ENCODE data around the gene ILDR2.

Gene ILDR2

DNA sequence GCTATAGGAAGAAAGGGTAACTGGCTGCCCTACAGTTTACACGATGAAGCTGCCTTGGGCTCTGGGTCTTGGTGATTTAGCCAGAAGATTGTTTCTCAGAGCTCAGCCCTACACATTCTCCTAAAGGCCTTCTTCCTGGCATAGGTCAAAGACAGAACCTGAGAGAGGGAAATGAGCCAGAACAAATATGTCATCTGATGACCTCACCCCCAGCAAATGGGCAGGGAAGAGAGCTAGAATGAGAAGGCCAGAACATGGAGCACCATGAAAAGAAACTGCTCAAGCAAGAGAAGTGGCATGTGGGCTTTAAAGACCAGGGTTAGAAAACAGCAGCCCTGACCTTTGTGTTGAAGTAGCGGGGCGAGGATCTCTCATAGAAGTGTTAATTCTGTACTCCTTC, 5.5 kb upstream of the ILDR2 start:
- H3K4me1 Mint-ChIP-seq (ENCODE audit: low read depth) = peaks cover 7% of the 10 kb centered on the region
- no peaks in the 10 kb centered on the region for H3K36me3 Mint-ChIP-seq (ENCODE audit: low read depth)
- H3K4me3 Mint-ChIP-seq = no peak overlapping the region
- peaks cover 32% of the 10 kb centered on the region for H3K27me3 Mint-ChIP-seq (ENCODE audit: low read depth)
- H3K27ac Mint-ChIP-seq = no peak overlapping the region
- no peaks in the 10 kb centered on the region for H3K9me3 Mint-ChIP-seq

DNA sequence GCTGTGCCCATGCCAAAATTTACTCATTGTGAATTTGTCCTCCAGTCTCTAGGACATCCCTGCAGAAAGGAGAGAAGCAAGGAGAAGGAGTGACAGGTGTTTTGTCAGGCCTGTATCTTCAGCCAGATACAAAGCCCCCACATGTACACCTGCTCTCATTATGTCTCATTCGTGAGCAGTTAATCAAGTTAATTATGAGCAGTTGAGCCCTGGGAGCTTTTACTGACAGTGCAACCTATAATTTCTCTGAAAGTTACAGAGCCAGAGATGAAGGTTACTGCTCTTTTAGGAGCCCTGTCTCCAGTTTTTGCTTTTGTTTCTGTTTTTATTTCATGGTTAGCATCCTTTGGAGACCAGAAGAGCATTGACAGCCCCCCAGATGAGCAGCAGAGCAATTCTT, 5.0 kb upstream of the ILDR2 start:
- Mint-ChIP-seq H3K27ac (no peak overlapping the region), H3K36me3 (ENCODE audit: low read depth) (no peaks in the 10 kb centered on the region)

DNA sequence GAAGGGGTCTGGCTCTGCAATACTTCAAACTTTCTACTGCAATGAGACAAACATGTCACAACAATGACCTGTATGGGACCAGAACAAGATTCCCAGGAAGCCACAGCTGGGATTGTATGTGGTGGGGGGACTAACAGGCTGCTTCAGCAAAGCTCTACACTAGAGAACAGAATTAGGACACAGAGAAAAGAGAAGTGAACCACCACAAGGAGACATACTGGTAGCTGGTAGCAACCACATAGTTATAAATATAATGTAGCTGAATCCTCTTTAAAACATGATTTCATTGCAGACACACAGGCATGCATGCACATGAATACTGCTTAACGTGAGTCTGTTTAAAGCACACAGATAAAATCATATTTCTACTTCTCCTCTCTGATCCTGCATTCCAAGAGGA, 3.5 kb upstream of the ILDR2 start:
- Mint-ChIP-seq H3K9me3 (no peaks in the 10 kb centered on the region), H3K4me3 (no peak overlapping the region), H3K36me3 (ENCODE audit: low read depth) (no peaks in the 10 kb centered on the region)

More for the DNA sequence above, 5.0 kb upstream of the ILDR2 start:
- Mint-ChIP-seq H3K9me3 (no peaks in the 10 kb centered on the region), H3K4me3 (no peak overlapping the region), H3K4me1 (ENCODE audit: low read depth) (peaks cover 7% of the 10 kb centered on the region), H3K27me3 (ENCODE audit: low read depth) (peaks cover 29% of the 10 kb centered on the region)

DNA sequence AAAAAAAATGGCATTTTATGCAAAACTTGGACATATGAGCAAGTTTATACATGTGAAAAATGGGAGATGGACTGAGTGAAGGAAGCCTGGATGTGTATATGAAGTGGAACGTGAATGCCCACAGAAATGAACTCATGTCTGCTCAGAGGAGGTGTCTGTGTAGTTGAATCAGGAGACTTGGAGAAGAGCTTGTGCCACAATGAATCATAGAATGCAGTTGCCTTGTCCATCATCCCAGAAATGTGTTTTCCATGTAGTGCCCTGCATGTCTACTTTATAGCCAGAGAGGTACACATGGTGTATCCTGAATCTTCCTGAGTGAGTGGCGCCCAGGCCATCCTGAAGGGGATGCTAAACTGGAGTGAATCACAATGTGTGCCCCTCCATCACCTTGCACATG, 2.6 kb upstream of the ILDR2 start:
- no peak overlapping the region for H3K27ac Mint-ChIP-seq
- H3K4me1 Mint-ChIP-seq (ENCODE audit: low read depth) = peaks cover 19% of the 10 kb centered on the region
- H3K27me3 Mint-ChIP-seq (ENCODE audit: low read depth) = peaks cover 30% of the 10 kb centered on the region
- H3K36me3 Mint-ChIP-seq (ENCODE audit: low read depth) = no peaks in the 10 kb centered on the region
- H3K4me3 Mint-ChIP-seq = no peak overlapping the region
- H3K9me3 Mint-ChIP-seq = no peaks in the 10 kb centered on the region

More for the DNA sequence above, 3.5 kb upstream of the ILDR2 start:
- Mint-ChIP-seq H3K27me3 (ENCODE audit: low read depth) (peaks cover 30% of the 10 kb centered on the region), H3K4me1 (ENCODE audit: low read depth) (peaks cover 19% of the 10 kb centered on the region), H3K27ac (no peak overlapping the region)

DNA sequence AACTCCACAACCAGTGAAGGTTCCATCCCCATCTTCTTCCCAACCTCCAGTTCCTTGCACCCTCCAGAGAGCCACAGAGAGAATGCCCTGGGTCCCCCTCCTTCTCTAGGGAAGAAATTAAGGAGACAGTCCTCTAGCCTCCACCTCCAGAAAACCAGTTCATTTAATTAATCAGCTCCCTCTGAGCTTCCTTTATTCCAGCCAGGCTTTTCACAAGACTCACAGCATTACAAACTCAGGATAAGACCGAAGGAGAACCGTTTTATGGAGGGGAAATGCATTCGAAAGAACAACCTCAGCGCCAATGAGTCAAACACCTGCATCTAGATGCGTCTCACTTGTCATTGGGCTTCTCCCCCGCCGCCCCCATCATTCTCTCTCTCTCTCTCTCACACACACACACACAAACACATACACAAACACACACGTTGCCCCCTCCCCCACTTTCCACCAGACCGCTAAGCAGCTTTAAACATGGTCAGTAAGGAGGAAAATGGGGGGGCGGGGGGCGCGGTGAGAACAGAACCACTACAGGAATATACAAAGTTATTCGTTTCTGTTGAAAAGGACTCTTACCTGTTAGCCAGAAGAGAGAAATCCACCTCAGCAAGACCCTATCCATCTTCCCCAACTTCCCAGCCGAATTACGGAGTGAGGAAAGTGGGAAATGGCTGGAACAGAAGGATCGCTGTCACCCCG, 544 bp downstream of the ILDR2 start:
- peaks cover 30% of the 10 kb centered on the region for H3K27me3 Mint-ChIP-seq (ENCODE audit: low read depth)
- no peaks in the 10 kb centered on the region for H3K9me3 Mint-ChIP-seq
- H3K4me3 Mint-ChIP-seq = peak overlapping the region; percentile 88
- peaks cover 38% of the 10 kb centered on the region for H3K4me1 Mint-ChIP-seq (ENCODE audit: low read depth)
- peak overlapping the region; percentile 70 for H3K27ac Mint-ChIP-seq
- H3K36me3 Mint-ChIP-seq (ENCODE audit: low read depth) = no peaks in the 10 kb centered on the region

DNA sequence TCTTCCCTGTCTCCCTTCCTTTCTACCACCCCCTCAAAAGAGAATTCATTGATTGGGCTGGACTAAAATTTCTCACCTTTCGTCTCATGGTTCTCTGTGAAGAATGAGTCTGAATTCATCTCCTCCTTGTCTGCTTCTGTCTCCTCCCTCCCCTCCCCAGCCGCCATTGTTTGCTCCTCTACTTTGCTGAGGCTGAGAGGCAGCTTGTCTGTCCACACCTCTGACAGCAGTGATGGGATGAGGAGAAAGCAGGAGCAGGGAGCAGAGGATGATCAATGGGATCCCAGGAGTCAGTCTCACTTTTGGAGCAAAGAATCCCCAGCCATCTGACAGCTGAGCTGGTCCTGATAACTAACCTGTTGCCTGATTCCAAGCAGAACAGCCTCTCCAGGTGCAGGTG, 2.5 kb downstream of the ILDR2 start:
- Mint-ChIP-seq H3K4me1 (ENCODE audit: low read depth) (peaks cover 44% of the 10 kb centered on the region), H3K27me3 (ENCODE audit: low read depth) (peaks cover 26% of the 10 kb centered on the region), H3K27ac (no peak overlapping the region), H3K36me3 (ENCODE audit: low read depth) (no peaks in the 10 kb centered on the region), H3K4me3 (no peak overlapping the region), H3K9me3 (no peaks in the 10 kb centered on the region)

DNA sequence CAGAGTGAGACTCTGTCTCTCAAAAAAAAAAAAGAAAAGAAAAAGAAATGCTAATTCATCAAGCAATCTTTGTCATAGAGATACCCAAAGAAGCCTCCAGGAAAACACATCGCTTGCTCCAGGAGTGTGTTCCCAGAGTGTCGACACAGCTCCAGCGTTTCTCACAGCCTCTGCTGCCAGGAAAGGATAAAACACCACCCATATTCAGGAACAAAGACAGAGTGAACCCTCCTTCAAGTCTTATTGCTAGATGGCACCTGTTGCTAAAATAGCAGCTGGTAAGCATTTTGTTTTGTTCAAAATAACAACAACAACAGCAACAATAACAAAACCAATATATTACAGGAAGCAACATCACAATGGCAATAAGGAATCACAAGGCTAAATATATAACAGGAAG, 3.1 kb downstream of the ILDR2 start:
- no peak overlapping the region for H3K27ac Mint-ChIP-seq
- no peaks in the 10 kb centered on the region for H3K9me3 Mint-ChIP-seq
- peaks cover 44% of the 10 kb centered on the region for H3K4me1 Mint-ChIP-seq (ENCODE audit: low read depth)
- H3K36me3 Mint-ChIP-seq (ENCODE audit: low read depth) = no peaks in the 10 kb centered on the region
- peaks cover 24% of the 10 kb centered on the region for H3K27me3 Mint-ChIP-seq (ENCODE audit: low read depth)
- H3K4me3 Mint-ChIP-seq = peak overlapping the region; percentile 6

DNA sequence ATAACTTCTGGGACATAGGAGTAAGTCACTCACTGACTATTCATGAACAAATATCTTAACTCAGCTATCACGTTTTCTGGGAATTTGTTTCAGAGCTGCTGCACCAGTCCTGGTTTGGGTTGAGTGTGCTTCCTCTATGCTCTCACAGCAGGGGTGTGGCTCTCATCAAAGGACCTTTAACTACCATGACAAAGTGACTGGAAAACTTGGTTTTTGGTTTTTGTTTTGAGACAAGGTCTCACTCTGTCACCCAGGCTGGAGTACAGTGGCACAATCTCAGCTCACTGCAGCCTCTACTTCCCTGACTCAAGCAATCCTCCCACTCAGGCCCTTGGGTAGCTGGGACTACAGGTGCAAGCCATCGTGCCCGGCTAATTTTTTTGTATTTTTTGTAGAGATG, 4.1 kb downstream of the ILDR2 start:
- Mint-ChIP-seq H3K4me1 (ENCODE audit: low read depth) (peaks cover 41% of the 10 kb centered on the region), H3K27ac (no peak overlapping the region), H3K4me3 (no peak overlapping the region), H3K27me3 (ENCODE audit: low read depth) (peaks cover 17% of the 10 kb centered on the region), H3K9me3 (no peaks in the 10 kb centered on the region), H3K36me3 (ENCODE audit: low read depth) (no peaks in the 10 kb centered on the region)

DNA sequence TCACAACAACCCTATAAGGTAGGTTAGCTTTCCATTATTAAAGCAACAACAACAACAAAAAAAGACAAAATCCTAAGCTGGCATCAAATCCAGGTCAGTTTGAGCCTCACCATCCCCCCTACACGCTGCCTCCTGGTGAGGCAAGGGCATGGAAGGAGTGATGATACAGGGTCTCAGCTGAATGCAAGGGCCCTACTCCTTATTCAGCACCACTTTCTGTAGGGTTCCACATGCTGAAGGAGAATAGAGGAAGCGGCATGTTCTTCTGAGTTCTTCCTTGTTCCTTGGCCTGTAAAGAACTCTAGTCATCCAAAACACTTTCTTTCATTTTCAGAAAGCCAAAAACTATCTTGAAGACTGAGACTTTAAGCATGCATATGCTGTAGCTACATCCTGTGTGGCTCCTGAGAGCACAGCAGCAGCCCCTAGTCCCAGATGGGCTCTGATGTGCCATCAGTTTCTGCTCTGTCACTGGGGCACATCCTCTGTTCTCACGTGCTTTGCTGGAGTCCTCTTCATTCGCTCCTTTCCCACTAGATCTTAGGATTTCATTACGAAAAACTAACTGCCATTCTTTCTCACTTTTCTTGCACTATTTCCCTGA, 6.2 kb downstream of the ILDR2 start:
- Mint-ChIP-seq H3K4me1 (ENCODE audit: low read depth) (peaks cover 28% of the 10 kb centered on the region), H3K27me3 (ENCODE audit: low read depth) (peaks cover 3% of the 10 kb centered on the region), H3K4me3 (no peak overlapping the region), H3K27ac (peak overlapping the region; percentile 17), H3K9me3 (no peaks in the 10 kb centered on the region), H3K36me3 (ENCODE audit: low read depth) (no peaks in the 10 kb centered on the region)

DNA sequence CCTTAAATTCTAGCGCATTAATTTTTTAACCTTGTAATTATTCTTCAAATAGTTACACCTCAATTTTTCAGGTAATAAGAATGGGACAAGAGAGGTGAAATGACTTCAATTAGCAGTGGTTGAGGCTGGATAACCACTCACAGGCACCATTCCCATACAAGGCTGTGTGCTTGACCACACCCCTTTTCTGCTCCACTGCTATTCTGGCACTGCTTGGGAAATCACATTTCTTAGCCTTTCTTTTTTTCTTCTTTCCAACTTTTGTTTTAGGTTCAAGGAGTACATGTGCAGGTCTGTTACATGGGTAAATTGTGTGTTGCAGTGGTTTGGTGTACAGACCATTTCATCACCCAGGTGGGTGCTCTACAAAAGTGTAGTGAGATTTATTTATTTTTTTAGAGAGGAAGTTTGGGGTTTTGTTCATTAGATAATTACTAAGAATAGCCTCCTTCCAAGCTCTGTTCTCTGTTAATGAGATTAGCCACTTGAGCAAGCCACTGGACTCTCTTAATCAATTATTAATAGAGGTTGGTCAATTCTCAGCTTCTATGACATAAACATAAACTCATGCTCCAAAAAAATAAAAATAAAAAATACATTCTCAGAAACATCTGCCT, 14.4 kb downstream of the ILDR2 start:
- H3K4me3 Mint-ChIP-seq = no peak overlapping the region
- peaks cover 3% of the 10 kb centered on the region for H3K36me3 Mint-ChIP-seq (ENCODE audit: low read depth)
- H3K27me3 Mint-ChIP-seq (ENCODE audit: low read depth) = peaks cover 4% of the 10 kb centered on the region
- no peaks in the 10 kb centered on the region for H3K9me3 Mint-ChIP-seq
- H3K27ac Mint-ChIP-seq = no peak overlapping the region
- H3K4me1 Mint-ChIP-seq (ENCODE audit: low read depth) = no peaks in the 10 kb centered on the region

DNA sequence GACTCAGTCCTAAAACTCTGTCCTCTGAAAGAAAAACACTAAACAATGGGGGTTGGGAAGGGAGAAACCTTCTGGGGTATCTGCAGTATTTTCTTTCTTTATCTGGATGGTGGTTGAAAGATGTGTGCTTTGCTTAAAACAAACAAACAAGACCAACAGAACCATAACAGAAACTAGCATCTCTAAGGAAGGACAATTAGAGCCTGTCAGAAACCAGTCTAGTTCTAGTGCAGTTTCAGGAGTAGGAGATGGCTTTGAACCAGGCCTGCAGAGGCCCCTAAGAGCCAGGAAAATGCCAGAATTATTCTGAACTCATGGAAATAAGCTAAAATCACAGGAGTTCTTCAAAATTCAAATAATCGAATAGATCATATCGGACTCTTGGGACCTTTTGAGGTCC, 18.5 kb downstream of the ILDR2 start:
- H3K4me3 Mint-ChIP-seq = no peak overlapping the region
- no peak overlapping the region for H3K27ac Mint-ChIP-seq
- peaks cover 7% of the 10 kb centered on the region for H3K36me3 Mint-ChIP-seq (ENCODE audit: low read depth)
- peaks cover 3% of the 10 kb centered on the region for H3K4me1 Mint-ChIP-seq (ENCODE audit: low read depth)
- no peaks in the 10 kb centered on the region for H3K9me3 Mint-ChIP-seq
- H3K27me3 Mint-ChIP-seq (ENCODE audit: low read depth) = no peaks in the 10 kb centered on the region

DNA sequence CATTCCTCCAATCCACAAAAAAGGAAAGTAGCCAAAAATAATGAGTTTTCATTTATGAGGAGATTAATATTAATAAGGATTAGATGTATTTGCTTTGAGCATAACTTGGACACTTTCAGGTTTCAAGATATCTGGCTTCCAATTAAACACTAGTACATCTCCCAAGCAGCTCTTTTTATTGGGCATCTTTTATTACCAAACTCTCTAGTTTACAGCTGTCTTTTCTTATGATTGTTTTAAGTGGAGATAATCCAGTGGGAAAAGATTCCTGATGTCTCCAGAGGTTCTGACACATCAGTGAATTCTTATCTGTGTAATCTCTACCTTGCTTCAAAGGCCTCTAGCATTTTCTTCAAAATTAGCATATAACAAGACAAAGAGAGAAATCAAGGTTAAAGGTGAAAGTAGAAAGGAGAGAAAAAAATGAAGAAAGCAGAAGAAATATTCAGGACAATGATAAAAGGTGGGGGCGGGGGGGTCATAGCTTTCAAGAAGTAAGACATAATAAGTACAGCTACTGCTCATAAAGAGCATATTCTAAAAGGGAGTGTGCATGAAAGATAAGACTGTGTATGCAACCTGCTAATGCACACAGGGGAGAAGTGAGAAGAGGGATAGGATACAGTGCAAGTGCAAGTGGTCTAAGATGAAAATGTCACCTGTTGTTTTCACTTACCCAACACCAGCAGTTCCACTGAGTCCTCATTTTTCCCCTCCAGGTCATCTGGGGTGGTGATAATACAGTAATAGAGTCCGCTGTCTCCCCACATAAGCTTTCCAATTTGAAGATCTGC, 19.1 kb downstream of the ILDR2 start:
- H3K27me3 Mint-ChIP-seq (ENCODE audit: low read depth) = no peaks in the 10 kb centered on the region
- no peaks in the 10 kb centered on the region for H3K9me3 Mint-ChIP-seq
- no peak overlapping the region for H3K4me3 Mint-ChIP-seq
- H3K27ac Mint-ChIP-seq = no peak overlapping the region
- peaks cover 7% of the 10 kb centered on the region for H3K36me3 Mint-ChIP-seq (ENCODE audit: low read depth)
- H3K4me1 Mint-ChIP-seq (ENCODE audit: low read depth) = peaks cover 3% of the 10 kb centered on the region

DNA sequence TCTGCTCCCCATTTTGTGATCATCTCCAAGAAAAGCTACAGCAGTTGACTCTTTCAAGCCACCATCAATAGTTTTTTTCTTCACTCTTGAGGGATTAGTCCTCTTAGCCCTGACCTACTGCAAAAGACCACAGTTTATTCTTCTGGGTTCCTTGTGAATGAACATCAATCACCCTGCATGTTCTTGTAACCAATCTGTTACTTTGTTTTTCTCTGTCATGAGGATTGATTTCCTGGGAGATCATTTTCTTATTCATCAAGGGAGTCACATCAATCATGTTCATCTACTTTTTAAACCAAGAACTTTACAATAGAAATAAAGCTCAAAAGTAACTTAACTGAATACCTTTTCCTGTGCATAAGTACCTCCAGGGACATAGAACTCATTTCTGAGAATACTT, 21.8 kb downstream of the ILDR2 start:
- H3K27ac Mint-ChIP-seq = no peak overlapping the region
- peaks cover 7% of the 10 kb centered on the region for H3K36me3 Mint-ChIP-seq (ENCODE audit: low read depth)
- H3K4me3 Mint-ChIP-seq = no peak overlapping the region
- H3K4me1 Mint-ChIP-seq (ENCODE audit: low read depth) = peaks cover 3% of the 10 kb centered on the region
- no peaks in the 10 kb centered on the region for H3K27me3 Mint-ChIP-seq (ENCODE audit: low read depth)
- H3K9me3 Mint-ChIP-seq = no peaks in the 10 kb centered on the region

DNA sequence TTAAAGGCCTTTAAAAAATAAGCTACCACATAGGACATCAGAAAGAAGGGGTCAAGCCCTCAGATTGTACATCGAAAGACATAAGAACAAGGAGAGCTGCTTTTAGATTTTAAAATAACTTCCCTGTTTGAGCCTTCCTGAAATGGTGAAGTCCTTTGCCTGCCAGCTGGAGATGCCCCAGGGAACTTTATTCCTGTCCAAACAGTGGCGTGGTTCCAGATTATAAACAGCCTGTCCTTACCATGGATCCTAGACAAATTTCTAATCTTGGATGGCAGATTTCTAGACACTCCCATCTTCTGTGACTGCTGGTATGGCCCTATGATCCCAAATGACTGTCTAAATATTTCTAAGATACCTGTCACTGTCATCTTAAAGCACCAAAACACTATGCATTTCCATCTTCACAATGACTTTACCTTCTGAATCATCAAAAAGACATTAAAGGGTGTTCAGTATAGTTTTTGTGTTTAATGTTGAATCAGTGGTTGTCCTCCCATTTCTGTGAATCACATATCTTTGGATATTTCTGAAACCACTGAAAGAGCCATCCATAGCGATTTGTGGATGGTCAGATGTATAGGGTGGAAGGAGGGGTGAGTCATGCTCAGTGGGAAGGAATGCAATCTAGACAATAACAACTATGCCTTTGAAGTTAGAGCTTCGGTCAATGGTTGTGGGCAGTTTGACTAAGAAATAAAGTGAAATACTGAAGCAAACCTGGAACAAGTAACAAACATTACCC, 23.2 kb downstream of the ILDR2 start:
- Mint-ChIP-seq H3K4me3 (no peak overlapping the region), H3K27ac (no peak overlapping the region), H3K27me3 (ENCODE audit: low read depth) (peaks cover 13% of the 10 kb centered on the region), H3K4me1 (ENCODE audit: low read depth) (peaks cover 3% of the 10 kb centered on the region), H3K36me3 (ENCODE audit: low read depth) (peaks cover 10% of the 10 kb centered on the region), H3K9me3 (no peaks in the 10 kb centered on the region)
